OCI-LY3 (cell line): ENCODE data around the gene HEY2.

Source experiments
- H2AFZ ChIP-seq: fragments of 200-600, 300-600 bp; shearing (Covaris generic); 2 replicates; pipeline ENCODE4 v1.6.0; 2014; ENCODE audit warnings: antibody characterized with exemption, low read depth, low read length
- H3K27ac ChIP-seq: fragments of 200-600, 300-600 bp; sonication (generic); 2 replicates; pipeline ENCODE4 v1.5.1; 2014; ENCODE audit warnings: mild to moderate bottlenecking, low read length, moderate library complexity, mixed read lengths
- H3K27me3 ChIP-seq: fragments of 200-600, 300-600 bp; sonication (generic); 2 replicates; pipeline ENCODE4 v1.6.1; 2014; ENCODE audit warnings: low read depth, low read length, mixed read lengths
- H3K36me3 ChIP-seq: fragments of 200-600, 300-600 bp; sonication (generic); replicated peaks from 2 replicates; pipeline ENCODE3; 2014; ENCODE audit warnings: low read depth, low read length, mixed read lengths
- H3K4me1 ChIP-seq: fragments of 300-600, 200-600 bp; sonication (generic); 2 replicates; pipeline ENCODE4 v1.6.1; 2014; ENCODE audit warnings: low read length, mixed read lengths
- H3K4me2 ChIP-seq: fragments of 200-600, 300-600 bp; sonication (generic); 2 replicates; pipeline ENCODE4 v1.6.1; 2014; ENCODE audit warnings: low read length, mixed read lengths
- H3K4me3 ChIP-seq: fragments of 300-600, 200-600 bp; sonication (generic); 2 replicates; pipeline ENCODE4 v1.5.1; 2014; ENCODE audit warnings: antibody characterized with exemption, mild to moderate bottlenecking, low read length, moderate library complexity
- H3K79me2 ChIP-seq: fragments of 300-600, 200-600 bp; shearing (Covaris generic); 2 replicates; pipeline ENCODE4 v1.6.1; 2014; ENCODE audit warnings: mild to moderate bottlenecking, low read length, mixed read lengths
- H3K9ac ChIP-seq: fragments of 300-600, 200-600 bp; shearing (Covaris generic); 2 replicates; pipeline ENCODE4 v1.6.0; 2014; ENCODE audit warnings: mild to moderate bottlenecking, low read length, moderate library complexity
- H3K9me3 ChIP-seq: fragments of 200-600, 300-600 bp; shearing (Covaris generic); 2 replicates; pipeline ENCODE4 v1.6.1; 2014; ENCODE audit warnings: low read length, mixed read lengths; ENCODE audit not compliant: insufficient read depth
- H4K20me1 ChIP-seq: fragments of 200-600, 300-600 bp; sonication (generic); 2 replicates; pipeline ENCODE4 v1.6.1; 2016; ENCODE audit warnings: low read length, mixed read lengths; ENCODE audit not compliant: insufficient read depth
- CTCF ChIP-seq: fragments of 200-600, 300-600 bp; sonication (generic); IDR thresholded peaks from 2 replicates; pipeline ENCODE4 v1.5.1; 2014; ENCODE audit warnings: antibody characterized with exemption, low read length, low read depth
- EZH2phosphoT487 ChIP-seq: fragments of 200-600 bp; shearing (Covaris generic); IDR thresholded peaks from 2 replicates; pipeline ENCODE4 v1.6.1; 2018; ENCODE audit warnings: antibody characterized with exemption, mixed run types, low read depth

HEY2 gene

GRCh38 chr6:125764121-125764671 is 14.8 kb downstream of the HEY2 start:
- Histone ChIP-seq H3K9ac (no peak overlapping the region), H3K27ac (no peak overlapping the region), H2AFZ (no peak overlapping the region), H3K4me3 (no peak overlapping the region), H3K27me3 (peaks cover 5% of the 10 kb centered on the region), H3K79me2 (no peaks in the 10 kb centered on the region), H3K36me3 (no peaks in the 10 kb centered on the region), H4K20me1 (no peaks in the 10 kb centered on the region), H3K9me3 (no peaks in the 10 kb centered on the region), H3K4me2 (no peak overlapping the region), H3K4me1 (no peaks in the 10 kb centered on the region)
- TF ChIP-seq CTCF (no peak), EZH2phosphoT487 (no peak)

- H2AFZ ChIP-seq: no peak overlapping the region
- H3K4me2 ChIP-seq: no peak overlapping the region
- no peaks in the 10 kb centered on the region for H3K79me2 ChIP-seq
- no peaks in the 10 kb centered on the region for H3K36me3 ChIP-seq
- no peak overlapping the region for H3K9ac ChIP-seq
- TF ChIP-seq EZH2phosphoT487: no peak
- no peak for TF ChIP-seq CTCF
- H3K27ac ChIP-seq: no peak overlapping the region
- H3K4me1 ChIP-seq: no peaks in the 10 kb centered on the region
- H3K27me3 ChIP-seq: peaks cover 2% of the 10 kb centered on the region
- H3K9me3 ChIP-seq: no peaks in the 10 kb centered on the region
- H3K4me3 ChIP-seq: no peak overlapping the region
- H4K20me1 ChIP-seq: no peaks in the 10 kb centered on the region
Measured at GRCh38 chr6:125765944-125766343, 16.5 kb downstream of the HEY2 start.

GRCh38 chr6:125766641-125767040 is 17.2 kb downstream of the HEY2 start:
- Histone ChIP-seq H3K4me1 (no peaks in the 10 kb centered on the region), H3K36me3 (no peaks in the 10 kb centered on the region), H3K27ac (no peak overlapping the region), H3K27me3 (no peaks in the 10 kb centered on the region; the same call in 1 of the 2 replicates), H3K4me2 (no peak overlapping the region), H3K9ac (no peak overlapping the region), H4K20me1 (no peaks in the 10 kb centered on the region), H2AFZ (no peak overlapping the region), H3K9me3 (no peaks in the 10 kb centered on the region), H3K79me2 (no peaks in the 10 kb centered on the region), H3K4me3 (no peak overlapping the region)
- TF ChIP-seq EZH2phosphoT487: no peak
- no peak for TF ChIP-seq CTCF

GRCh38 chr6:125769147-125769783 is 19.8 kb downstream of the HEY2 start:
- H3K27ac ChIP-seq: no peak overlapping the region
- H3K27me3 ChIP-seq: peaks cover 5% of the 10 kb centered on the region; the same call in 1 of the 2 replicates
- H3K4me2 ChIP-seq: no peak overlapping the region
- H3K9ac ChIP-seq: no peak overlapping the region
- H3K9me3 ChIP-seq: no peaks in the 10 kb centered on the region
- H3K36me3 ChIP-seq: no peaks in the 10 kb centered on the region
- TF ChIP-seq EZH2phosphoT487: no peak
- no peak for TF ChIP-seq CTCF
- 0 out of 2 replicates have a peak overlapping the region, but pooled peaks have one; percentile 21 for H2AFZ ChIP-seq
- H3K4me3 ChIP-seq: no peak overlapping the region
- H4K20me1 ChIP-seq: no peaks in the 10 kb centered on the region
- H3K4me1 ChIP-seq: no peaks in the 10 kb centered on the region
- H3K79me2 ChIP-seq: no peaks in the 10 kb centered on the region
